ENCODE data around the gene SULT6B1.
"Not testable (repeated sequence)": the region's sequence is repeated elsewhere in the genome, so short reads cannot be mapped to it uniquely, and the experiment has no call there.

The SULT6B1 gene

DNA sequence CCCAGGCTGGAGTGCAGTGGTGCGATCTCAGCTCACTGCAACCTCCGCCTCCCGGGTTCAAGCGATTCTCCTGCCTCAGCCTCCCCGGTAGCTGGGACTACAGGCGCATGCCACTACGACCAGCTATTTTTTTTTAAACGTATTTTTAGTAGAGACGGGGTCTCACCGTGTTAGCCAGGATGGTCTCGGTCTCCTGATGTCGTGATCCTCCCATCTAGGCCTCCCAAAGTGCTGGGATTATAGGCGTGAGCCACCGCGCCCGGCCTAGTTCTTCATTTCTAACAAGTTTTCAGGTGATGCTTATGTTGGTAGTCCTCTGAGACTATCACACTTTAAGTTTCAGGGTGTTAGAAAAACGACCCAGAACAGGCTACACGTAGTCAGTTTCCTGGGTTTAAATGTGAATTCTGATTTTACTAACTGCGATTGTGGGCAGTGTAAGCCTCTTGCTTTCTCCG lies 7.4 kb upstream of the SULT6B1 start:
- not testable (repeated sequence) for DNase-seq

DNA sequence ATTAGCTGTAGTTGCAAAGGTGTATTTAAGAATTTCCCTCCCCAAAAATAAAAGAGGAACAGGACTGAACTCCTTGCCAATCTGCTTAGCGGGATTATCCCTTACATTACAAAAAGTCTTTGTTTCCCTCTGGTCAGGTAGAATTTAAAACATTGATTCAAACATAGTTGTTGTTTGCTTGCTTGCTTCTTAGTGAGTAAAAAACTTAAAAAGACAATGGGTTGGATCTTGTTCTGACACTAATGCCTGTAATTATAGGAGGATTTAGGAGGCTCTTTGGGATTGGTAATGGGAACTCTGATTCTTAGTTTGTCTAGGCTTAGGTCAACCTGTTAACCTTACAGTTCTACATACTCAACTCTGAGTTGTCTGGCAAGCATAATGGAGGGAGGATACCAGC lies 4.1 kb upstream of the SULT6B1 start:
- no peak for DNase-seq

- no peak for DNase-seq
These were observed 3.3 kb upstream of the SULT6B1 start for GRCh38 chr2:37191747-37192146.

DNA sequence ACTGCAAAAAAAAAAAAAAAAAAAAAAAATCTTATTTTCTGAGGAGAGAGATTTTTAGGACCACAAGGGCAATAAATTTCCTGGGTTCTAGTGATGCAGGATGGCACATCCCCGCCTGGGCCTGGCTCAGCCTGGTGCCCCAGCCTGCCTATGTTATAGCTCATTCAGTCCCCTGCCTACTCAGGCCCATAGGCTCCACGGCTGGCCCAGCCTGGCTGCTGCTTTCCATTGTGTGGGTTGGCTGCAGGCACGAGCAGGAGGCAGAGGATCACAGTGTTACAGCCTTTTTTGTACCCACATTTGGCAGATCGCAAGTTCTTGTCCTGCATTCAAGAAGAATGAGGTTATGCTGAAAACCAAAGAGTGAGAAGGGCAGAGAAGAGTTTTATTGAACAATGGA lies 2.8 kb upstream of the SULT6B1 start:
- no peak for DNase-seq

- no peak for DNase-seq
These were observed 1.8 kb upstream of the SULT6B1 start for GRCh38 chr2:37190290-37190689.

GRCh38 chr2:37189452-37190153 lies 1.1 kb upstream of the SULT6B1 start:
- no peak for DNase-seq

GRCh38 chr2:37181726-37182684 lies 6.5 kb downstream of the SULT6B1 start:
- DNase-seq, result no peak

GRCh38 chr2:37180640-37181039 lies 7.8 kb downstream of the SULT6B1 start:
- DNase-seq, result no peak

DNA sequence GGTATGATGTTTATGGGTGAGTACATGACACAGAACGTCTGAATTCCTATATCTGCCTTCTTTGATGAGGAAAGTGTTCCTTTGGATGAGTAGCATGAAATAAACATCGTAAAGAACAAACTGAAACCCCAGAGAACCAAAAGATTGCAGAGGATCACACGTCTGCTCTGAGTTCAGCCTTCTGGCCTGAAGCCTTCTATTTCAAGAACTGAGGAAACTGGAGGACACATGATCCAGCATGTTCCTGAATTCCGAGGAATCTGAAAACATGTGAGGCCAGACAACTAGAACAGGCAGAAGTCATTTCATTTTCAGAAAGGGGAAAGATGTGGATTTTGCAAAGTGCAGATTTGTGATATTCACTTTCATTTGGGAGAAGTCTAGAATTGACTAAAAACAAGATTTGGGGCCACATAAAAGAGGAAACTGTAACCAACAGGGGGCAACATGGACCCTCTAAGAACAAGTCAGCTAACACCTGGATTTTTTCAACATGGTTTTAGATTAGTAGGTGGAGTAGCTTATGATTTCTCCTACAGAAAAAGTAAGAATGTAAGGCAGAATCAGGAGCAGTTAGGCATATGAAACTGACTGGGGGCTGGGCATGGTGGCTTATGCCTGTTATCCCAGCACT lies 8.3 kb downstream of the SULT6B1 start:
- DNase-seq, result no peak

DNA sequence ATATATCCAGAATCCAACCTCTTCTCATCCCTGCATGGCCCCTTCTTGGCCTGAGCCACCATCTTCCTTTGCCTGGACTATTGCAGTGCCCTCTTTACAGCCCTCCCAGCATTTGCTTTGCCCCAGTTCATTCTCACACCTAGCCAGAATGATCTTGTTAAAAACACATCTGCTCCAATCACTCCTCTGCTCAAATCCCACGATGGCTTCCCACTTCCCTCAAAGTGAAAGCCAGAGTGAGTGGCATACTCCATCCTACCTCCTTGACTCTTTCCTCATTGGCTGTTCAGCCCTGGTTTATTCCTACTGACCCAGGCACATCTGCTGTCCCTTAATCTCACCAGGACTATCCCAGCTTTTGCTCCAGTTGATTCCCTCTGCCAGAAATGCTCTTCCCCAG lies 14.7 kb downstream of the SULT6B1 start:
- DNase-seq, result no peak

GRCh38 chr2:37171624-37171950 lies 16.9 kb downstream of the SULT6B1 start:
- DNase-seq, result no peak

DNA sequence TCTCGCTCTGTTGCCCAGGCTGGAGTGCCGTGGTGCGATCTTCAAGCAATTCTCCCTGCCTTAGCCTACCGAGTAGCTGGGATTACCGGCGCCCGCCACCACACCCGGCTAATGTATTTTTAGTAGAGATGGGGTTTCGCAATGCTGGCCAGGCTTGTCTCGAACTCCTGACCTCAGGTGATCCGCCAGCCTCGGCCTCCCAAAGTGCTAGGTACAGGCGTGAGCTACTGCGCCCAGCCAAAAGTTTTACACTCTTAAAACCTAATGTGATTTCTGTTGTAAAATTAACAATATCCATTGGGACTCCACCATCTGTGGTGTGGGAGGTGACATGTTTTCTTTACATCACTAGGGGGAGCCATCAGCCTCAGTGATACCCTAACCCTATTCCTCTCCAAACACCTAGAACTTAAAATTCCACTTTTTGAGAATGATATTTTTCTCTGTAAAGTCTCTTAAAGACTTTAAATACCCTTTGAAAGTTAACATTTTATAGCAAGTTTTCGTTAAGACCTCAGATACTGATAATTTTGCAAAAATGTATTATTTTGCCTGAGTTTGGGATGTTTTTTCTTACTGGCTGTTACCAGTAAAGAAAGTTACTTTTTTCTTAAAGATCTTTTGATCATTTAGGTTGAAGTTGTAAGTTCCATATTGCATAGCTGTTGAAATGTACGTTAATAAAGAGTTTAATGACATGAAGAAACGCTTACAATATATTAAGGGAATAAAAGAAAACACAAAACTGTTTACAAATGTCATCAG lies 20.1 kb downstream of the SULT6B1 start:
- DNase-seq, result peak; percentile 11

DNA sequence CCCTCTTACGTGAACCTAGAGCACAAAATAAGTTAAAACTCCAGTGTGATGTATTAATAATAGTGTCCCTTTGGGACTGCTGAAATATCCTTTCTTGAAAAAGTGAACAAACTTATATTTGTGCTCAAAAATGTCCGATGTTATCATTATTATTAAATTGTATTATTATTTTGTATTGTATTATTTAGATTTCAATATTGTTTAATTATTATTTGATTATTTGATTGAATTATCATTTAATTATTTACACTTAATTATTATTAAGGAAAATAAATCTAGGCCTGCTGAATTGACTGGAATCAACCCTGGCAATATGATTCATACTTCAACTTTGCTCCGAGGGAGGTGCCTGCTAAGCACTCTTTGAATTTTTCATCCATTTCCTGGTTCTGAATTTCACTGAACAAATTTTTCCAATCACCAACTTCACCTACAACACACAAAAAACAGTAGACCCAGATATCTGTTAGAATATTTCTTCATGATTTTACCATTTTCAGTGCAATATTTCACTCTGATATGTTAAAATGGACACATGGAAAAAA lies 20.8 kb downstream of the SULT6B1 start:
- DNase-seq, result no peak

DNA sequence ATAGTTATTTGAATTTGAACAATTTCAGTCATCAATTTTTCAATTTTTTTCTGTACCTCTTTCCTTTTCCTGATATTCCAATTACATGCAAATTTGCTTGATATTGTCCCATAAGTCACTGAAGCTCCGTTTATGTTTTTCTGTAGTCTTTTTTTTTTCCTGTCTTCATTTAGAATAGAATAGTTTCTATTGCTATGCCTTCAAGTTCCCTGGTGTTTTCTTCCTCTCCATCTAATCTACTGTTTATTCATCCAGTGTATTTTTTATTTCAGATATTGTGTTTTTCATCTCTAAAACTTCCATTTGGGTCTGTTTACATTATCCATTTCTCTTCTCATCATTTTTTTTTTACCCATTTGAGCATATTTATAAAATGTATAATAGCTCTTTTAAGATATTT lies 23.7 kb downstream of the SULT6B1 start:
- no peak for DNase-seq

- DNase-seq, result peak; percentile 51
These were observed 31.4 kb downstream of the SULT6B1 start, which contains the start of gene EIF2AK2 for GRCh38 chr2:37156857-37157714. TSS of gene EIF2AK2 (minus strand) at chr2:37156980. CDS start at chr2:37147806, 9,174 bp downstream.

- DNase-seq, result no peak
These were observed 32.2 kb downstream of the SULT6B1 start for GRCh38 chr2:37156071-37156856.

DNA sequence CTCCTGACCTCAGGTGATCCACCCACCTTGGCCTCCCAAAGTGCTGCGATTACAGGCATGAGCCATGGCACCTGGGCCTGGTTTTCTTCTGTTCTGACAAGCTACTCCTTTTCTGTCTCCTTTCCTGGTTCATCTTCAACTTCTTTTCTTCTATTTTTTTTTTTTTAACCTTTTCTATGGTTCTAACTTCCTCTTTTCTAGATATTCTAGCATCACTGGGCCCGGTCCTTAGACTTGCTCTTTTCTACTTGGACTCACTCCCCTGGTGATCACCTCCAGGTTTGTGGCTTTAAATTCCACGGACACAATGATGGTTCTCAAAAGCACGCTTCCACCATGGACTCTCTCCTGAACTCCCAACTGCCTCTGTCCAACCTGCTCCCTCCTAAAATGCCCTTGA lies 33.7 kb downstream of the SULT6B1 start:
- no peak for DNase-seq

DNA sequence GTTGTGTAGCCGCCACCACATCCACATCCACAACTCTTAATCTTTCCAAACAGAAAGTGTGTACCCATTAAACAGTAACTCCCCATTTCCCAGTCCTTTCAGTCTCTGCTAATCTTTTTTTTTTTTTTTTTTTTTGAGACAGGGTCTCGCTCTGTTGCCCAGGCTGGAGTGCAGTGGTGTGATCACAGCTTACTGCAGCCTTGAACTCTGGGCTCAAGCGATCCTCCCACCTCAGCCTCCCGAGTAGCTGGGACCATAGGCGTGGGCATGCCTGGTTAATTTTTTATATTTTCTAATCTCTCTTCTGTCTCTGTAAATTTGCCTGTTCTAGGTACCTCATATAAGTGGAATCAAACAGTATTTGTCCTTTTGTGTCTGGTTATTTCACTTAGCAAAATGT lies 35.2 kb downstream of the SULT6B1 start:
- DNase-seq, result no peak

DNA sequence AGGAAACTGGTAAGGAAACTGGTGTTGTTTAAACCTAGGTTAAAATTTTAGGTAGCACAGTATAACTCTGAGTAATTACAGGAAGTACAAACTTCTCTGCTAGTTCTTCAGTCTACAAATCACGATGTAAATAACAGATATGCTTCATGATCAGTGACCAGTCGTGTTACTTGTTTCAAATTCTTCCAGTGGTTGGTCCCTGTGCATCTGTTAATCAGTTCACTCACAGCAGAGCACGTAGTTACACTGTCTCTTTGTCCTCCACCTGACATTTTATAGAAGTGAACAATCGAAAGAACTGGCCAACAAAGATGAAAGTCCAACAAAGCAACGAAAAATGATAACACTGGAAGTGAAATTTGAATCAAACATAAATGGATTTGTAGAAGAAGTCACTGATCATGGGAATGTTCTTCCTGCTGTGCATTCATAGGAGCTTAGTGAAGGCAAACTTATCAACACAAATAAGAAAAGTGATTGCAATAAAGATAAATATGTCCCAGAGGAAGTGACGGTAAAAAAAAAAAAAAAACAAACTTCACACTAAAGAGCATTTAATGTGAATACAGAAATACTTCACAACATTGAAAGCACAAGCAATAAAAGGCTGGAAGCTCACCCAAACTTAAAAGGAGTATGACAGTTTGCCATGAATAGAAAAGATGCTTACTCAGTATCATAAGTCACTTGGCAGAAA lies 38.7 kb downstream of the SULT6B1 start:
- DNase-seq, result no peak

- DNase-seq, result no peak
These were observed 40.1 kb downstream of the SULT6B1 start for GRCh38 chr2:37148325-37148724.
